Mesenchymal stem cell (in vitro differentiated cells and primary cell): ENCODE results near the gene ERC2.

Experiments
- DNase-seq: peaks from one replicate; pipeline ENCODE4 v3.0.0-alpha.2; 2013
- H2AFZ ChIP-seq: one replicate; pipeline ENCODE4 v1.6.1; 2013; ENCODE audit warnings: low read depth, mild to moderate bottlenecking, control low read depth, inconsistent platforms, low read length, moderate library complexity
- H2AK5ac ChIP-seq: 2 replicates; pipeline ENCODE4 v1.6.1; 2013; ENCODE audit warnings: low read length, moderate library complexity, mild to moderate bottlenecking, inconsistent platforms; ENCODE audit not compliant: severe bottlenecking
- H2BK120ac ChIP-seq: one replicate; pipeline ENCODE4 v1.6.1; 2013; ENCODE audit warnings: low read depth, mild to moderate bottlenecking, inconsistent platforms, low read length, moderate library complexity
- H2BK12ac ChIP-seq, 2 experiments: one replicate each; pipeline ENCODE4 v1.6.1; 2013; ENCODE audit warnings: inconsistent platforms in 2 of 2, low read length in 2 of 2, mild to moderate bottlenecking in 2 of 2, moderate library complexity in 2 of 2, control low read depth in 1 of 2
- H2BK15ac ChIP-seq: one replicate; pipeline ENCODE4 v1.6.1; 2013; ENCODE audit warnings: mild to moderate bottlenecking, low read depth, inconsistent platforms; ENCODE audit not compliant: poor library complexity, severe bottlenecking
- H2BK5ac ChIP-seq: 2 replicates; pipeline ENCODE4 v1.6.1; 2013; ENCODE audit warnings: low read depth, mild to moderate bottlenecking, low read length, control low read depth, inconsistent platforms; ENCODE audit not compliant: poor library complexity, severe bottlenecking
- H3K14ac ChIP-seq, 2 experiments: one replicate each; pipeline ENCODE4 v1.6.1; 2013; ENCODE audit warnings: inconsistent platforms in 2 of 2, low read length in 2 of 2, control low read depth in 1 of 2, mild to moderate bottlenecking in 1 of 2, moderate library complexity in 1 of 2
- H3K18ac ChIP-seq, 2 experiments: one replicate each; pipeline ENCODE4 v1.6.1; 2013; ENCODE audit warnings: inconsistent platforms in 2 of 2, low read length in 2 of 2, control low read depth in 1 of 2, low read depth in 1 of 2, mild to moderate bottlenecking in 1 of 2
- H3K23ac ChIP-seq, 2 experiments: one replicate each; pipeline ENCODE4 v1.6.1; 2013; ENCODE audit warnings: inconsistent platforms in 2 of 2, low read length in 2 of 2, mild to moderate bottlenecking in 2 of 2, moderate library complexity in 2 of 2, control low read depth in 1 of 2
- H3K27ac ChIP-seq: 2 replicates; pipeline ENCODE4 v1.5.1; 2013; ENCODE audit warnings: mild to moderate bottlenecking, moderate library complexity, low read length, control low read depth, inconsistent platforms; ENCODE audit not compliant: poor library complexity, severe bottlenecking
- H3K27me3 ChIP-seq, 2 experiments: 2 replicates each; pipeline versions ENCODE4 v1.6.1 to v1.7.0; 2013; ENCODE audit warnings: low read length in 2 of 2, mild to moderate bottlenecking in 2 of 2, moderate library complexity in 2 of 2, control low read depth in 1 of 2, inconsistent platforms in 1 of 2; ENCODE audit not compliant: control insufficient read depth in 1 of 2, insufficient read depth in 1 of 2
- H3K36me3 ChIP-seq, 2 experiments: 2 replicates each; pipeline versions ENCODE4 v1.6.1 to v1.7.0; 2013; ENCODE audit warnings: low read length in 2 of 2, control low read depth in 1 of 2, inconsistent platforms in 1 of 2, low read depth in 1 of 2, mild to moderate bottlenecking in 1 of 2; ENCODE audit not compliant: insufficient read depth in 2 of 2, control insufficient read depth in 1 of 2
- H3K4ac ChIP-seq, 2 experiments: one replicate each; pipeline ENCODE4 v1.6.1; 2013; ENCODE audit warnings: inconsistent platforms in 2 of 2, low read length in 2 of 2, mild to moderate bottlenecking in 2 of 2, moderate library complexity in 2 of 2, control low read depth in 1 of 2, low read depth in 1 of 2
- H3K4me1 ChIP-seq: 2 replicates; pipeline ENCODE4 v1.6.1; 2013; ENCODE audit warnings: low read depth, low read length, control low read depth; ENCODE audit not compliant: control insufficient read depth, insufficient read depth
- H3K4me2 ChIP-seq: 2 replicates; pipeline ENCODE4 v1.6.1; 2013; ENCODE audit warnings: low read length, mild to moderate bottlenecking, inconsistent platforms; ENCODE audit not compliant: poor library complexity, severe bottlenecking
- H3K4me3 ChIP-seq, 2 experiments: 2 replicates each; pipeline versions ENCODE4 v1.5.1 to v1.7.0; 2013; ENCODE audit warnings: low read length in 2 of 2, mild to moderate bottlenecking in 2 of 2, control low read depth in 1 of 2, low read depth in 1 of 2; ENCODE audit not compliant: insufficient read depth in 1 of 2
- H3K79me1 ChIP-seq: replicated peaks from 2 replicates; pipeline ENCODE4 v1.6.1; 2013; ENCODE audit warnings: mild to moderate bottlenecking, control low read depth, low read length, inconsistent platforms; ENCODE audit not compliant: poor library complexity, severe bottlenecking
- H3K9ac ChIP-seq: 2 replicates; pipeline ENCODE4 v1.7.0; 2013; ENCODE audit warnings: mild to moderate bottlenecking, low read length, moderate library complexity
- H3K9me3 ChIP-seq: 2 replicates; pipeline ENCODE4 v1.7.0; 2013; ENCODE audit warnings: mild to moderate bottlenecking, low read length; ENCODE audit not compliant: control insufficient read depth
- H4K8ac ChIP-seq: one replicate; pipeline ENCODE4 v1.6.1; 2013; ENCODE audit warnings: inconsistent platforms, mild to moderate bottlenecking, low read length, moderate library complexity
- H4K91ac ChIP-seq: one replicate; pipeline ENCODE4 v1.6.1; 2013; ENCODE audit warnings: mild to moderate bottlenecking, low read length, inconsistent platforms
- WGBS: methylation state at CpG from one replicate; pipeline ENCODE4 v1.1.7; 2013; ENCODE audit warnings: mixed read lengths; 5-methylcytosine and 5-hydroxymethylcytosine counted together

Gene ERC2

GRCh38 chr3:56408761-56409196 lies 59.5 kb downstream of the ERC2 start:
- Histone ChIP-seq H3K79me1 (no peaks in the 10 kb centered on the region), H3K27me3 (no peaks in the 10 kb centered on the region), H4K91ac (no peak overlapping the region), H3K18ac (no peak overlapping the region), H3K14ac (no peak overlapping the region), H3K4me1 (no peaks in the 10 kb centered on the region), H3K9ac (no peak overlapping the region), H2BK120ac (no peak overlapping the region), H3K36me3 (peaks cover 0 to 5% of the 10 kb centered on the region in 2 experiments), H3K4me2 (no peak overlapping the region), H3K9me3 (no peaks in the 10 kb centered on the region), H2BK15ac (no peak overlapping the region), H2AFZ (no peak overlapping the region), H3K23ac (no peak overlapping the region), H3K4me3 (no peak overlapping the region), H3K4ac (no peak overlapping the region), H2BK5ac (no peak overlapping the region), H3K27ac (no peak overlapping the region), H4K8ac (no peak overlapping the region), H2AK5ac (no peak overlapping the region), H2BK12ac (no peak overlapping the region)
- 90% methylated on average over 18 of the region's 18 CpGs for WGBS
- DNase-seq: no peak

- H3K23ac ChIP-seq: no peak overlapping the region
- H3K27me3 ChIP-seq: no peaks in the 10 kb centered on the region
- no peak overlapping the region for H4K8ac ChIP-seq
- H3K79me1 ChIP-seq: no peaks in the 10 kb centered on the region
- no peak overlapping the region for H3K27ac ChIP-seq
- no peak overlapping the region for H2BK120ac ChIP-seq
- 72% methylated on average over 2 of the region's 4 CpGs for WGBS
- H2BK15ac ChIP-seq: no peak overlapping the region
- no peak overlapping the region for H3K18ac ChIP-seq
- H3K4ac ChIP-seq: no peak overlapping the region
- no peak for DNase-seq
- H2AFZ ChIP-seq: no peak overlapping the region
- H3K36me3 ChIP-seq: peaks cover 0 to 5% of the 10 kb centered on the region in 2 experiments
- no peak overlapping the region for H2AK5ac ChIP-seq
- no peak overlapping the region for H2BK12ac ChIP-seq
- H3K4me3 ChIP-seq: no peak overlapping the region
- no peak overlapping the region for H3K9ac ChIP-seq
- H3K4me2 ChIP-seq: no peak overlapping the region
- H2BK5ac ChIP-seq: no peak overlapping the region
- H4K91ac ChIP-seq: no peak overlapping the region
- no peaks in the 10 kb centered on the region for H3K9me3 ChIP-seq
- no peak overlapping the region for H3K14ac ChIP-seq
- no peaks in the 10 kb centered on the region for H3K4me1 ChIP-seq
Observed at GRCh38 chr3:56406826-56407515, 61.3 kb downstream of the ERC2 start.

- Histone ChIP-seq H3K27me3 (no peaks in the 10 kb centered on the region), H4K8ac (no peak overlapping the region), H3K18ac (no peak overlapping the region), H2BK12ac (no peak overlapping the region), H3K9ac (no peak overlapping the region), H2BK15ac (no peak overlapping the region), H3K4me2 (no peak overlapping the region), H3K4me3 (no peak overlapping the region), H3K23ac (no peak overlapping the region), H2BK5ac (no peak overlapping the region), H4K91ac (no peak overlapping the region), H3K36me3 (peaks cover 0 to 5% of the 10 kb centered on the region in 2 experiments), H3K14ac (no peak overlapping the region), H2AFZ (no peak overlapping the region), H2AK5ac (no peak overlapping the region), H3K4me1 (no peaks in the 10 kb centered on the region), H3K4ac (no peak overlapping the region), H3K79me1 (no peaks in the 10 kb centered on the region), H3K9me3 (no peaks in the 10 kb centered on the region), H3K27ac (no peak overlapping the region), H2BK120ac (no peak overlapping the region)
- 79% methylated on average over 3 of the region's 3 CpGs for WGBS
- no peak for DNase-seq
Observed at GRCh38 chr3:56404884-56405283, 63.4 kb downstream of the ERC2 start.

GRCh38 chr3:56398659-56399058 lies 69.6 kb downstream of the ERC2 start:
- Histone ChIP-seq H2AK5ac (no peak overlapping the region), H2AFZ (no peak overlapping the region), H3K4me1 (no peaks in the 10 kb centered on the region), H3K4ac (no peak overlapping the region), H3K27me3 (no peaks in the 10 kb centered on the region), H3K18ac (no peak overlapping the region), H3K36me3 (no peaks in the 10 kb centered on the region), H3K4me3 (no peak overlapping the region), H2BK5ac (no peak overlapping the region), H4K91ac (no peak overlapping the region), H3K23ac (no peak overlapping the region), H4K8ac (no peak overlapping the region), H3K79me1 (no peaks in the 10 kb centered on the region), H2BK12ac (no peak overlapping the region), H2BK15ac (no peak overlapping the region), H3K27ac (no peak overlapping the region), H3K9me3 (no peaks in the 10 kb centered on the region), H3K4me2 (no peak overlapping the region), H3K9ac (no peak overlapping the region), H3K14ac (no peak overlapping the region), H2BK120ac (no peak overlapping the region)
- DNase-seq: no peak
- WGBS: 64% methylated on average over 2 of the region's 2 CpGs
